Measurements from ENCODE around the gene SMURF2.

DNA sequence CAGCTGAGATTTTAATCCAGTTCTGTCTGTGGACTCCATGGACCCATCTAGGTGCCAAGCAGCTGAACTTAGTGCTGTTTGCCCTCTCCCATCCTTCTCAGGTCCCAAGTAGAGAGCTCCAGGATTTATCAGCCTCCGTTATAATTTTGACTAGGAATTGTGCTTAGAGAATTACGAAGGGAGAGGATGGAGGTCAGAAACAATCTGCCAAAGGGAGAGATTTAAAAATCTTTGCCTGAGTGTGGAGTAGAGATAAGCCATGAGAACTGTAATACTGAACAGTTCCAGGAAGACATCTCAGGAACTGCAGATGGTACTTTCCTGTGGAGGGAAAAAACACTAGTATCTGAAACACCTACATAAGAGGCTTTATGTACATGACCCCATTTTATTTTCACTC lies 128.3 kb downstream of the SMURF2 start:
- TF ChIP-seq, protein P1, sequence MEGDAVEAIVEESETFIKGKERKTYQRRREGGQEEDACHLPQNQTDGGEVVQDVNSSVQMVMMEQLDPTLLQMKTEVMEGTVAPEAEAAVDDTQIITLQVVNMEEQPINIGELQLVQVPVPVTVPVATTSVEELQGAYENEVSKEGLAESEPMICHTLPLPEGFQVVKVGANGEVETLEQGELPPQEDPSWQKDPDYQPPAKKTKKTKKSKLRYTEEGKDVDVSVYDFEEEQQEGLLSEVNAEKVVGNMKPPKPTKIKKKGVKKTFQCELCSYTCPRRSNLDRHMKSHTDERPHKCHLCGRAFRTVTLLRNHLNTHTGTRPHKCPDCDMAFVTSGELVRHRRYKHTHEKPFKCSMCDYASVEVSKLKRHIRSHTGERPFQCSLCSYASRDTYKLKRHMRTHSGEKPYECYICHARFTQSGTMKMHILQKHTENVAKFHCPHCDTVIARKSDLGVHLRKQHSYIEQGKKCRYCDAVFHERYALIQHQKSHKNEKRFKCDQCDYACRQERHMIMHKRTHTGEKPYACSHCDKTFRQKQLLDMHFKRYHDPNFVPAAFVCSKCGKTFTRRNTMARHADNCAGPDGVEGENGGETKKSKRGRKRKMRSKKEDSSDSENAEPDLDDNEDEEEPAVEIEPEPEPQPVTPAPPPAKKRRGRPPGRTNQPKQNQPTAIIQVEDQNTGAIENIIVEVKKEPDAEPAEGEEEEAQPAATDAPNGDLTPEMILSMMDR (conservative IDR thresholded peaks at IDR 0.05) = no peak
- TF ChIP-seq ZFX (IDR thresholded peaks at IDR 0.05) = no peak

All from C4-2B (cell line).